Fibroblast of skin of right biceps (primary cell): Measurements from ENCODE around the gene TREH.

Source experiments
- DNase-seq: peaks from one replicate; pipeline ENCODE4 v3.0.0-alpha.2; 2013

The TREH gene

GRCh38 chr11:118663381-118663780, 16.1 kb downstream of the TREH start:
- DNase-seq, result no peak

DNA sequence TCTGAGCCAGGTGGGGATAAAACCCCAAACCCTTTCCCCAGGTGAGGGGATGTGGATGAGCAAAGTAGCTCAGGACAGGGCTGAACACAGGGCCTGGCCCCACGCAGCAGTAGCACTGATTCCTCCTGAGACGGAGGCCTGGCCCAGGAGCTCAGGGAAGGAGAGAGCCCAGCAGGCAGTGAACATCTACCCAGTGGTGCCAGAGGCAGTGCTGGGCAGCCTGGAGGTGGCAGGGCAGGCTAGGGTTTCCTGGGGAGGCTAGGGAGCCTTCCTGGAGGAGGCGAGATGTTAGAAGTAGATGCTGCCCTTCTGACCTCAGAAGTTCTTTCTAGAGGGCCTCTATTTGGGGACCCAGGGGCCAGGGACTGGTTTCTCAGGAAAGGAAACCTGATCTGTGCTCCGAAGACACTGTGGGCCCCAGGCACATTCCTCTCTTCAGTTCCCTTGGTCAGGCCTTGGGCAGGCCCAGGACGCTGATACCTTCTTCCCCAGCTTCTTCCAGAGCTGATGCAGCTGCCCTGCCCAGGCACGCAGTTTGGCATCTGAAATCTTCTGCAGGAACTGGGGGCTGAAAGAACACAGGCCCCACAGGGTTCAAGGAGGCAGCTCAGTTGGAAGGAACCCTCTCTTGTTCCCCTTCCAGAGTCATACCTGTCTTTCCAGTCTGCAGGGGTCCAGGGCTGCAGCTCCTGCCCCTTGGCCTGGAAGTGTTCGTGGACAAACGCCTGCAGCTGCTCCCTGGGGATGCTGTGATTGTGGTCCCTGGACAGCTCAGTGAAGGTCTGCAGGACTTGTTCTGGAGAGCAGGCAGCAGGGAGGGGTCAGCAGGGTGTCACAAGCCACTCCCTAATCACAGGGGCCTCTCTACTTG, 16.8 kb downstream of the TREH start:
- DNase-seq, result no peak

DNA sequence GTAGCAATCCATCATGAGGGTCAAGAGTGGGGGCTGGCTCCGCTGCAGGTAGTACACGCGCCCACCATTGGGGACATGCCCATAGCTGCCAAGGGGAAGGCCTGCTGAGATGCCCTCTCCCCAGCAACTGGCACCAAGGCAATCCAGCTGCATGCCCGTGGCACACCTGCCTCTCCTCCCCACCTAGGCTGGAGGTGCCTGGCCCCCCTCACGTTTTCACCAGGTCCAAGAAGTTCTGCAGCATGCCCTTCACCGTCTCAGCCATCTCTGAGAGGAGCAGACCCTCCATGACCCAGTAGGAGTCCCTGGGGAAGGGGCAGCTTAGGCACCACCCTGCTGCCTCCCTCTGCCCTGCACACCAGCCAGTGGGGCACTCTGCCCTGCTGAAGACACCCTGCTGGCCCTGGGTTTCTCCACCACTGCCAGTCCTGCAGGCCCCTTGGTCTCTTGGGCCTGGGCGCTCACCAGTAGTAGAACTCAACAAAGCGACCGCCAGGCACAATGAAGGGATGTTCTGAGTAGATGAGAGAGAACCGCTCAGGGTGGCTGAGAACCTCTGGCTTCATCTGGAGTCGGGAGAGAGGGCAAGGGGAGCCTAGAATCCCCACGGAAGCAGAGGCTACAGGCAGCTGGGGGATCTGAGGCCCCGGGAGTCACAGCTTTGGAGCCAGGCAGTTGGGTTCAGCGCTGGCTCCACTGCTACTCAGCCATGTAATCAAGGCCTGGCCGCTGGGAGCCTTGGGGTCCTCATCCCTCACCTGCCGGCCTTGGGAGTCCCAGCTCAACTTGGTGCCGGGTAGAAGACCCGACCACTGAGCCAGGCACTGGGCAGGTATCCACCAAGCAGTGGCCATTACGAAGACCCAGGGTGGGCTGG, 17.8 kb downstream of the TREH start:
- no peak for DNase-seq

- no peak for DNase-seq
Observed at GRCh38 chr11:118660681-118661424, 18.6 kb downstream of the TREH start.

DNA sequence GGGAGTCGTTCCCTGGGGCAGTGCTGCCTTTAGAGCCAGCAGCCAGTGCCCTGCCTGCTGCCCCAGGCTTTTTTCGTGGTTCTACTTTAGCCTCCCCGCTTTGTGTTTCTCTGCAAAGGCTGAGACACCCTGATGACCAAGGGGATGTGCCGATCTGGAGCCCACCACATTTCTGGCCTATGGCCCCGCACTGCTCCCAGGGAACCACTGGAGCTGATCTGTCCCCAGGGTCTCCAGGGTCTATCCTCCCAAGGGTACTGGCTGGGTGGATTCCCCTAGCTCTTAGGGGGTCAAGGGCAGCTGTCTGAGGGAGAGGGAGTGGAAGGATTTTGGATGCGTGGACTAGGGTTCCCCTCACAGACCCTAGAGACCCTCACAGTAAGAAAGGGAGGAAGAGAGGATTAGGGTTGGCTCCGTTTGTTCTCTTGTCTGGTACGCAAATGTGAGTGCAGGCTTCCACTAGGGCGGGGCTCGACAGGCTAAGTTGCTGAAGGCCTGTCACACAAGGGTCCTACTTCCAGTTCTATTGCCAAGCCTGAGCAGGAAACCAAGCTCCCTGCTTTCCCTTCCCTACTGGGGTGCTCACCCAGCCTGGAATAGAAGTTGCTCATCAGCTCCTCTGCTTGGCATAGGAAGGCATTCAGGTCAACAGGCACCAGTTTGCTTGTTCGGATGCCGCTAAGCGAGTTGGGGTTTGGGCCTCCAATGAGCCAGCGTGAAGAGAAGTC, 19.3 kb downstream of the TREH start:
- DNase-seq, result no peak

- peak; percentile 78 for DNase-seq
Observed at GRCh38 chr11:118659314-118659952, 20.0 kb downstream of the TREH start.

DNA sequence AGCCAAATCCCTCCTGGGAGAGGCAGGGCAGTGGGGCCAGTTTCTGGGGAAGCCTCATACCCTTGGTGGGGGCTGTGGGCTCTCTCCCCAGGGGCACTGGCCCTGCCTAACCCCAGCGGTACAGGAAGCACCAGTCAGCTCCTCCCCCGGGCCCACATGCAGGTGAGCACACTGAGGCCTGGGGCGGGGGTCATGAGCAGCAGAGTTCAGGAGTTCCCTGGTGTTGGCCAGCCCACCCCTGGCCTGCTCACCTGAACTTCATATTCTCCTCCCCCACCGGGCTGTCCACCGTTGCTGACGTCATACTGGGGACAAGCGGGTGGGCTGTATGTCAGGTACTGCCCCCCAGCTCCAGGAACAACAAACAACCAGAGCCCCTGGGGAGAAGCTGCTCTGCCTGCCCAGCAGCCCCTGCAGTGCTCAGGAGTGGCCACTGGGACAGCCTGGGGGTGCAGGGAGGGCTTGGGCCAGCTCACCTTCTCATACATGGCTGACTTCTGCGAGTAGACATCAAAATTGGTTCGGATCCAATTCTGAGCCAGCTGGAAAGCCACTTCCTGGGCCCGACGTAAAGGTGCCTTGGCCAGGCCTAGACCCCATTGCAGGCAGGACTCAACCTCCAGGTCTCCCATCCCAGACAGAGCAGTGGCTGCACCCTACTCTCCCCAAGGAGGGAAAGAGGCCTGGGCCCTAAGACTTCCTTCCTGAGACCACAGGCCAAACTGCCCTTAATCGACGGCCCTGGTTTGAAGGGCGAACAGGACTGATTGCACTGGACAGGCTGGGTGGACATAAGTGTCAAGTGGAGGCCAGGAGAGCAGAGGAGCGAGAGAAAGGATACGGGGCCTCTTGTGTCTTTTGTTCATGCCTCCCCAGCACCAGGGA, 20.8 kb downstream of the TREH start:
- DNase-seq, result peak; percentile 17

DNA sequence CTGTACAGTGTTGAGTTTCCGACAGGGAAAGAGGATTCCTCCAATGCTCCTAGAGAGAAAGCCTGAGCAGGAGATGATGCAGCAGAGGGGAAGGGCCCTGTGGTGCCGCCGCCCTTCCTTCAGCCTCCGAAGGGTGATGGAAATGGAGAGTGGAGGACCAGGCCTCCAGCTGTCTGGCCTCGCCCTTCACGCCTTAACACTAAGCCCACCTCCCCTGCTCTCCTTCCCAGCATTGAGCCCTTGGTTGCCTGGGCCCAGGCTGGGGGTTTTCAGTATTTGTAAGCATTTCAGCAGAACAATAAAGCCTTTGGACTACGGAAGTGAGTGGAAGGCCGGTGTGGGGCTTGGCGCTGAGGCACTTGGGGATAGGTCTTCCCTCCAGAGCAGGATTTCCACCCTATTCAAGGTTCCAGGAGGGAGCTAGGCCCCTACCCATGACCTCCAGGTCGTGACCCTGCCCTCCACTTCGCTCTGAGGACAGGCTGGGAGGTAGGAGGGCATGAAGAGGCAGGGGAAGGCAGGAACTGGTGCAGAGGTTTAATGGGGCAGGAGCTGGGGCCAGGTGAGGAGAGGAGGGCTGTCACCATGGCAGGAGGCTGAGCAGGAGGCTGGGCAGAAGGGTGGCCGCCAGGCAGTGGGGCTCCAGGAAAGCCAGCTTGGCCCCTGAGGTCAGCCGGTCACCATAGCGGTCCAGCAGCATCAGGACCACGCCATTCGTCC, 21.6 kb downstream of the TREH start:
- DNase-seq, result no peak

DNA sequence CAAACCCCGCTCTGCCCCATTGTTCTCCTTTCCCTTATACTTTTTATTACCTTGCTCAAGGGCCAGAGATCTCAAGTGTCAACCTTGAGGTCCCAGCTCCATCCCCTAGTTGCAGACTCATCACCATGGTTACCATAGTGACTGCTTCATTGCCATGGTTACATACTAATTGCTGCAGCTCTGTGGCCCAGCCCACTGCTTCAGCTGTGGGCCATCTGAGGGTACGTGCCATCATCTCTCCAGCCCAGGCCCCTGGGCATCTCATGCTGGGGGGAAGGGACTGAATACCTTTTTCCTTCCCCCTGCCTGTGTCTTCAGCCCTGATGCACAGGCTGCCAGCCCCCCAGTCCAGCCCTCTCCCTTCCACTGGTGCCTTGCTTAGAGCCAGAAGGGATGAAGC, 22.2 kb downstream of the TREH start:
- no peak for DNase-seq

DNA sequence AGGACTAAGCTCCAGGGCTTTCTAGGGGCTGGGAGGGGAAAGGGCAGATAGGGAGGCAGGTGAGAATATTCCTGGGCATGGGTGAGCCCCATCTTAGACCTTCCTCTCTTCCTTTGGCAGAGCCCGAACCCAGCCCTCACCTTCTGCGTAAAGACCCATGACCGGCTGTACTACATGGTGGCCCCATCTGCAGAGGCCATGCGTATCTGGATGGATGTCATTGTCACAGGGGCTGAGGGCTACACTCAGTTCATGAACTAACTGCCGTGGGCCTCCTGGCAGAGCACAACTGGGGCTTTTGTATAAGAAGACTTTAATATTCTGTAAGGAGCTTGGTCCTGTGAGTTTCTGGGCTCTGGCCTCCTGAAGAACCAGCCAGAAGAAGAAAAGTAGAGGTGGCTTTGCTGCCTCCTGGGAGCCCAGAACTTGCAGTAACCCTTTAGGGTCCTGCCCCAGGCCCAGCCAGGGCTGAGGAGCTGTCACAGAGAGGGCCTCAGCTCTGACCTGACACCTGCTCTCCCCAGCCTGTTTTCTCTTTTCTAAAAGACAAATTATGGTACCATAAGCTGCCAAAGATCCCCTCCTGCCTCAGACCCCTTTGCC, 22.8 kb downstream of the TREH start:
- no peak for DNase-seq

- no peak for DNase-seq
Observed at GRCh38 chr11:118655486-118656190, 23.8 kb downstream of the TREH start.

DNA sequence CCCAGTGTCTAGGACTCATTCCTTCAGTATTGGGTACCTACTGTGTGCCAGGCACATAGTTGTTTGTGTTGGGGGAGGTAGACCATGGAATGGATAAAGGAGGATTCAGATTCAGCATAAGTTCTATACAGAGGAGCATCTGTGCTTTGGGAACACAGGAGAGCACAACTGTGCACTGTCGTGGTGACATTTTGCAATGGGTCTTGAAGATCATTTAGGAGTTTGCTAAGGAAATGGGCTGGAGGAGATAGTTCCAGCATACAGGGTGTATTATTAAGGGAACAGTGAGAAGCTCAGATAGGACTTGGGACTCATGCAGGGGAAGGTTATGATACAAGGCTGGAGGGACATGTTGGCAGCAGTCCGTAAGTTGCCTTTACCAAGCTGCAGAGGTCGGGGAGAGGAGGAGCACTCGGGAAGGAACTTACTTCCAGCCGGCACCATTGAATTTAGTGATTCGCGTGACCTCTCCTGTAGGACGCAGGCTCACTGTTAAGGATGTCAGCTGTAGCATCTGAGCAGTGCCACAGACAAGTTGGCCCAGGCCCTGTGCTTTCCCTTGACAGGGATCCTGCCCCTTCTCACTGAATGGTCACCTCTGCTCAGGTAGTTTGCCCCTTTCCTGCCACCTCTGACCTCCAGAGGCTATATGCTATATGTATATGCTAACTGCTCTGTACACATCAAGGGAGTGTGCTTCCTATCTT, 25.6 kb downstream of the TREH start:
- no peak for DNase-seq

DNA sequence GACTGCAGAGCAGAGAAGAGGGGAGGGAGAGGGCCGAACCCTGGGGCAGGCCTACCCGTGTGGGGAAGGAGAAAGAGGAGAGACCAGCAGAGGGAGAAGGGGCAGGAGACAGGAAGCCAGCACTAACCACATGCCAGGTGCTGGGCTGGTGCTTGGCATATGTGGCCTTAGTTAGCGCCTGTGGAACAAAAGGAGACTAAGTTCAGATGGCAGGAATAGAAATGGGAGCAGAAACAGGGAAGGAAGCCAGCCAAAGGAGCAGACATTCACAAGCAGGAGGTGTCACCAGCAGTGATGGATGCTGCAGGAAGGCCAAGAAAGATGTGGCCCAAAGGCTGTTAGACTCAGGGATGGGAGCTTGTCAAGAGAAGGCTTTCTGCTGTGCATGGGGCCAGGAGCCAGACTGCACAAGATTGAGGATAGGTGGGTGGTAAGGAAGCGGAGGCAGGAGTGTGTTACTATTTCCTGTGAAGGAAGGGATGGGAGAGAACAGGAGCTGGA, 26.7 kb downstream of the TREH start:
- no peak for DNase-seq

- no peak for DNase-seq
Observed at GRCh38 chr11:118651820-118652219, 27.6 kb downstream of the TREH start.

- DNase-seq, result no peak
Observed at GRCh38 chr11:118650366-118650765, 29.1 kb downstream of the TREH start.

DNA sequence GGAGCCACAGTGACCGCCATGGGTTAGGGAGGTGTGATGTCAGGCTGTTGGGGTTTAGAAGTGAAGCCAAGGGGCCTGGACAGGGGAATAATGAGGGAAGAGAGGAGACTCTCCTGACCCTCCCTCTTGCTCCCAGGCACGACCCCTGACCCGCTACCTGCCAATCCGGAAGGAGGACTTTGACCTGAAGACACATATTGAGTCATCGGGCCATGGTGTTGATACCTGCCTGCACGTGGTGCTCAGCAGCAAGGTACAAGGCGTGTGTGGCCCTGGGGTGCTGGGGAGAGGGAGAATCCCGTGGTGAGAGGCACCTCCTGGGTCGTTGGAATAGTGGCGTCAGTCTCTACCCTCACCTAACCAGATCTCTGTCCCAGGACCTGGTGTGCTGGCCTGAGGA, 29.5 kb downstream of the TREH start:
- DNase-seq, result no peak

DNA sequence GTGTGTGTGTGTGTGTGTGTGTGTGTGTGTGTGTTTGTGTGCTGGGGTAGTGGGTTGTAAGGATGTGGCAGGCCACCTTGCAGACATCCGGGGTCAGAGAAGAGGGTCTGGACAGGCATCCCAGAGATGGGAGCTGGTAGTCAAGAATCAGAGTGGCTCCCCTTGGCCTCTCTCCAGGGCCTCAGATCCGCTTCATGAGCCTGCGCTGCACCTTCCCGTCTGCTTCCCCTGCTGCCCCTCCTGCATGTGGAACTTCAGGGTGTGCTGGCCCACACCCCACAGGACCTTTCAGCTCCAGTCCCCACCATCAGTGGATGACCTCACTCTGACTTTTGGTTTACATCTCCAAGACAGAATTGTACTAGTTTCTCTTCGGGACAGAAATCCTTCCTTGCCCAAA, 31.2 kb downstream of the TREH start:
- DNase-seq, result no peak

GRCh38 chr11:118646393-118646792, 33.1 kb downstream of the TREH start:
- no peak for DNase-seq
